ENCODE measurements around the gene RASGRP1. TPM values are rescaled to one million over a fixed set of nuclear protein-coding genes. Genes with fewer than 3 reads are reported as not detected.

The RASGRP1 gene
- total and polyA plus RNA-seq, 2 donors (not counting 1 experiment from before 2014, with no cell fraction given), result 17.7 to 24.7 TPM

DNA sequence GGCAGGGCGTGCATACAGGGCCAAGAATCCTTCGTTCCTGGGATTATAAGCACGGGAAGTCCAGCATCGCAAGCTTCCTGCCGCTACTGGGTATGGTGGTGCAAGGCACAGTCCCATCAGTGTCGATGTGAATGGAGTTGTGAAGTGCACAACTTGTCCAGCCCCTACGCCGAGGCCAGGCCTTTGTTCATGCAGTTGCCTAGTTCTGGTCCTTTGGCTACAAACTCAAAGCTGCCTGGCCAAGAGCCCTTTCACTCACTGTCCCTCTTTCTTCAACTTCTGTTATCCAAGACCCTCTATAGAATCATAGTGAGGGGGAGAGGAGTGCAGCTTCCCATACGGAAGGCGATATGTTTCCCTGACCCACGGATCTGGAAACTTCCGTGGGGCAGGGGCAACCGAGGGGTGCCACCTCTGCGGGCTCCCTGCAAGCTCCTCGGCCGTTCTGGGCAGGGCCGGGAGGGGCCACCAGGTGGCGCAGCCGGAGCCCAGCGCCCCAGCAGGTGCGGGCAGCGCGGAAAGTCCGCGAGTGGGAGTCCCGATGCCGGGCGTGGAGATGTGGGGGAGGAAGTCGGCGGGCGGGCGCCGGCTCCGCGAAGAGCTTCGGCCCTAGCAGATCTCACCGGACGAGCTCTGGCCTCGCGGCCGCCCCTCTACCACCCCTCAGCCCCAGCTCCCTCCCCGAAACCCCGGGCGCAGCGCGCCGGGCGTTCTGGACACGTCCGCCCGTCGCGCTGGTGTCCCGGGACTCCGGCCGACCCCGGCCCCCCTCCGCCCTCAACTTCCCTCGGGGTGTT, 693 bp downstream of the RASGRP1 start:
- peaks cover 5% of the 10 kb centered on the region for H4K20me1 ChIP-seq (ENCODE audit: control insufficient read depth, insufficient read depth, low read length, poor library complexity, severe bottlenecking)
- H3K79me2 ChIP-seq (ENCODE audit: control insufficient read depth, insufficient read depth, low read length), result peaks cover 55% of the 10 kb centered on the region
- Mint-ChIP-seq H3K27ac (peak overlapping the region; percentile 90), H3K9me3 (ENCODE audit: insufficient read depth) (no peaks in the 10 kb centered on the region), H3K4me3 (peak overlapping the region; percentile 96), H3K27me3 (no peaks in the 10 kb centered on the region), H3K4me1 (peaks cover 56% of the 10 kb centered on the region)
- ATAC-seq (ENCODE audit: low read depth) (peak; percentile 79), DNase-seq (peak; percentile 90)
- H3K9me3 ChIP-seq (ENCODE audit: control extremely low read depth in 1 of 3, control insufficient read depth in 2 of 3, insufficient read depth in 1 of 3, low read length in 2 of 3), result no peaks in the 10 kb centered on the region
- TF ChIP-seq EZH2 (IDR thresholded peaks at IDR 0.05; ENCODE audit: borderline replicate concordance, insufficient read depth, low read depth, low read length, poor library complexity, severe bottlenecking), result no peak
- TF ChIP-seq, protein P1, sequence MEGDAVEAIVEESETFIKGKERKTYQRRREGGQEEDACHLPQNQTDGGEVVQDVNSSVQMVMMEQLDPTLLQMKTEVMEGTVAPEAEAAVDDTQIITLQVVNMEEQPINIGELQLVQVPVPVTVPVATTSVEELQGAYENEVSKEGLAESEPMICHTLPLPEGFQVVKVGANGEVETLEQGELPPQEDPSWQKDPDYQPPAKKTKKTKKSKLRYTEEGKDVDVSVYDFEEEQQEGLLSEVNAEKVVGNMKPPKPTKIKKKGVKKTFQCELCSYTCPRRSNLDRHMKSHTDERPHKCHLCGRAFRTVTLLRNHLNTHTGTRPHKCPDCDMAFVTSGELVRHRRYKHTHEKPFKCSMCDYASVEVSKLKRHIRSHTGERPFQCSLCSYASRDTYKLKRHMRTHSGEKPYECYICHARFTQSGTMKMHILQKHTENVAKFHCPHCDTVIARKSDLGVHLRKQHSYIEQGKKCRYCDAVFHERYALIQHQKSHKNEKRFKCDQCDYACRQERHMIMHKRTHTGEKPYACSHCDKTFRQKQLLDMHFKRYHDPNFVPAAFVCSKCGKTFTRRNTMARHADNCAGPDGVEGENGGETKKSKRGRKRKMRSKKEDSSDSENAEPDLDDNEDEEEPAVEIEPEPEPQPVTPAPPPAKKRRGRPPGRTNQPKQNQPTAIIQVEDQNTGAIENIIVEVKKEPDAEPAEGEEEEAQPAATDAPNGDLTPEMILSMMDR (IDR thresholded peaks at IDR 0.05), result peak; percentile 89
- 8% methylated on average over 55 of the region's 59 CpGs for WGBS (ENCODE audit: insufficient coverage)
- CTCF ChIA-PET, result interaction anchor here (0.6 to 9.9 kb wide), 60 partner anchors 11 to 159 kb away, joined by 3 to 546 read pairs (median 5); partner anchors contain the start of gene FAM98B
- H3K36me3 ChIP-seq (replicated peaks in 1 of 2; ENCODE audit: control extremely low read depth in 1 of 2, control insufficient read depth in 1 of 2, extremely low read depth in 1 of 2, insufficient read depth in 2 of 2, low read length in 1 of 2), result peaks cover 0 to 10% of the 10 kb centered on the region in 2 experiments
- peak overlapping the region; percentile 79 for H3K9ac ChIP-seq (ENCODE audit: low read length)
- POLR2A ChIA-PET, result interaction anchor here (0.9 to 1.7 kb wide), 8 partner anchors 12 to 125 kb away, joined by 3 to 23 read pairs (median 4); partner anchors contain the start of gene FAM98B
- peaks cover 44 to 49% of the 10 kb centered on the region in 2 donors for H3K4me1 ChIP-seq (ENCODE audit: control insufficient read depth in 2 of 2, insufficient read depth in 2 of 2, low read length in 2 of 2)
- H2AFZ ChIP-seq (ENCODE audit: insufficient read depth, low read depth, low read length, poor library complexity, severe bottlenecking), result peak overlapping the region; percentile 83
- H3K4me2 ChIP-seq (replicated peaks; ENCODE audit: low read depth, low read length, poor library complexity, severe bottlenecking), result peak overlapping the region; percentile 89
- H3K27me3 ChIP-seq (replicated peaks in 1 of 4; ENCODE audit: control extremely low read depth in 1 of 4, control insufficient read depth in 3 of 4, insufficient read depth in 4 of 4, low read length in 3 of 4), result no peaks in the 10 kb centered on the region
- peak overlapping the region; percentile 84 to 88 for H3K27ac ChIP-seq (ENCODE audit: low read length in 2 of 2)
- H3K4me3 ChIP-seq (ENCODE audit: control extremely low read depth in 1 of 5, extremely low read depth in 1 of 5, insufficient read depth in 1 of 5, low read depth in 2 of 5, low read length in 4 of 5), result peak overlapping the region; percentile 56 to 85 (median 78)
- intact Hi-C loops (cut with micrococcal nuclease), result loop anchor here (1.0 to 5.0 kb wide), 8 partner anchors 47 to 312 kb away; partner anchors contain the start of genes FAM98B and SPRED1

All from B cell (primary cell).